ENCODE results near the gene RCAN1.
A peak's percentile ranks its signal among the peaks of the same experiment; 100 is the strongest.
"Not testable (repeated sequence)": the region's sequence is repeated elsewhere in the genome, so short reads cannot be mapped to it uniquely, and the experiment has no call there.

RCAN1 gene

DNA sequence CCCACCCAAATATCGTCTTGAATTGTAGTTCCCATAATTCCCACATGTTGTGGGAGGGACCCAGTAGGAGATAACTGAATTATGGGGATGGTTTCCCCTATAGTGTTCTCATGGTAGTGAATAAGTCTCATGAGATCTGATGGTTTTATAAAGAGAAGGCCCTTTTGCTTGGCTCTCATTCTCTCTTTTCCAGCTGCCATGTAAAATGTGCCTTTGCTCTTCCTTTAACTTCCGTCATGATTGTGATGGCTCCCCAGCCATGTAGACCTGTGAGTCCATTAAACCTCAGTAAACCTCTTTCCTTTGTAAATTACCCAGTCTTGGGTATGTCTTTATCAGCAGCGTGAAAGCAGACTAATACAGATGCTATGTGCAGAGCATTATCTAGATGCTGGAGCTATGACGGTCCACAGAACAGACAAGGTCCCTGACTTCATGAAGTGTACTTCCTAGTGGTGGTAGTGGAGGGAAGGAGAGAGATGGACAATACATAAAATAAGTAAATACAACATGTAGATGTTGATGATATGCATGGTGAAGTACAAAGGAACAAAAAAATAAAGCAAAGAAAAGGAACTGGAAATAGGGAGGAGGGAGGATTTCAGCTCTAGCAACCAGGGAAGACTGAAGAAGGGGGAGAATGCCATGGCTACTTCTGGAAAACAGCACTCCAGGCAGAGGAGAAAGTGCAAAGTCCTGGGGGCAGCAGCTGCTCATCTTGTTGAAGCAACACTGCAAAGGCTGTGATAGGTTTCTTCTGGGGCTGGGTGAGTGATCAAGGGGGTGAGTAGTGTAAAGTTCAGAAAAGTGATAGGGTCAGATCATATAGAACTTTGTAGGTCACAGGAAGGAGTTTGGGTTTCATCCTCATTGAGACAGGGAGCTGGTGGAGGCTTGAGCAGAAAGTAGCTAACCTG lies 6.8 kb upstream of the RCAN1 start:
- no peak for DNase-seq

DNA sequence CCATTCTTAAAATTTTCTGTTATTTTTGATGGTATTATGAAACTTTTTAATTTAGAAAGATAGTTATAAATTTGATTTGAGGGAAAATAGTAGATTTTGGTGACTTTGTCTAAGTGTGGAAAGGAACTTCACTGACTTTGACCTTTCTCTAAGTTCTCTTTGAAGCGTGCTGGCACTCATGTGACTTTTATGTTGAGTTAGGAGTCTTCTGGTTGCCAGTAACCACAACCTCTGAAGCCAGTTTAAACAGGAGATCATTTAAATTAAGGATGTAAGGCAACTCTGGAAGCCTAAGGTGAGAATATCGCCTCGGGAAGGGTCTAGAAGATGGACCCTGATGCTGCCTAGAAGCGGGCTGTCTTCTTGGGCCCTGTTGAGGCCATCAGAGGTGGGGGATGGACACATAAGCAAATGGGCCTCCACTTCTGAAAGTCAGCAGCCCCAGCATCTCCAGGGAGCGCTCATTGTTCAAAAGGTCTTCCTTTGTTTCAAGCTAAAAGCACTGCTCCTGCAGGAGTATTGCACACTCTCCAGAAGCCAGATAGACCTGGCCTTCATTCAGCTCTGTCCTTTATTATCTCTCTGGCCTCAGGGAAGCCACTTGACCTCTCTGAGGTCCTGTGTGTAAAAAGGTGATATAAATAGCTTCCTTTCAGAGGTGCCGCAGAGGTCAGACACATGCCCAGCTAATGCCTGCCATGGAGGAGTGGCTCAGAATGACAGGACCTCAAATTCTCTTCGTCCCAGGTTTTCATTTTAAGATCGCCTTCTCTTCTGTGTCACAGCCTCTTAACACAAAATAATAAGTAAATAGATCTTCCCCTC lies 5.1 kb upstream of the RCAN1 start:
- DNase-seq, result no peak

DNA sequence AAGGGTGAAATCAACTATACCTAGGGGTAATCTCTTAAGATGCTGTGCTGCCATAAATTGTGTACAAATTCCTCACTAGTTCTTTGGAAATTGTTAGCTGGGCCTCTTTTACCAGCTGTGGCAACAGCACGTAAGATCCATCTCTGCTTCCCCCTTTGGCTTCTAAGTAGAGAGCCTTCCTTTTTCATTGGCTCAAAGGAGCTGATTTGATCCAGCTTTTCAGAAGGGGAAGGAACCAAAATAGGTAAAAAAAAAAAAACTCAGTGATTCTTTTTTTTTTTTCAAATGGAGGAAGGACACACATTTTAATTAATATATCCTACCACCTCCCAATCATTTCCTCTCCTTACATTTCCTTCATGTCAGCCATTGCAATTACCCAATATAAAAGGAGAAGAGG lies 4.0 kb upstream of the RCAN1 start:
- DNase-seq, result peak; percentile 10

DNA sequence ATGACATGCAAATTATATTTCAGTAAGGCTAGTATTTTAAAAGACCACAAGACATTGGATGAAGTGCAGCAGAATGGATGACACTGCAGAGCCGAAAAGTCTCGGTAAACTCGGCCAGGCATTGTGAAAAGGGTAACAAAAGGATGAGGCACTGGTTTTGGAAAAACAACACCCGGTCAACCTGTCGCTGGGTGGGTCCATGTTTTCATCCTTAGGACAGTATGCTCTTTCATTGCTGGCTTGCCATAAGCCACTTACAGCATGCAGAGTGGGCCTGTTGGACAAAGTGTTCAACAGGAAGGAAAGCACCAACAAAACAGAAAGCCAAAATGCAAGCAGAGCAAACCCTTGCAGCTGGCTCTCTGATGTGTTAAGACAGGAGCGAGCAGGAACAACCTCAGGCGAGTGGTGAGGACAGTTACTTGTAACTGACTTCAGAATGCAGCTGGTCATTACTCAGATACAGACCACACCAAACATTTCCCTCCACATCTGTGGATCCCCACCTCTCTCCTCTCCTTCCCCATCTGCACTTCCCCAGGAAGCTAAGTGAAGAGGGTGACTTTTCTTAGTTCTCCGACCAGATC lies 2.9 kb upstream of the RCAN1 start:
- peak; percentile 19 for DNase-seq

DNA sequence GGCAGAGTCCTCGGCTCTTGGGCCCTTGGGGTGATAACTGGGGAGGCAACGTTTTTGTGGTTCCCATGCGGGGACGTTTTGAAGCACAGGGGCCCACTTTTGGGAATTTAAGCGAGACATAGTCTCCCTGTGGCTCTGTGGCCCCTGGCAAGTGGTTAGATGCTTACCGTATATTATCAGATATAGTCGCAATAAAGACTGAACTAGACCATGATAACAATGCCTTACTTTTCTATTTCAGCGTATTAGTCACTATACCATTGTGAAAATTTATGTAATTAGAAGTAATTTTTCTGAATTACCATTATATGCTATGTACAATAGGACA lies 538 bp upstream of the RCAN1 start:
- DNase-seq, result no peak

DNA sequence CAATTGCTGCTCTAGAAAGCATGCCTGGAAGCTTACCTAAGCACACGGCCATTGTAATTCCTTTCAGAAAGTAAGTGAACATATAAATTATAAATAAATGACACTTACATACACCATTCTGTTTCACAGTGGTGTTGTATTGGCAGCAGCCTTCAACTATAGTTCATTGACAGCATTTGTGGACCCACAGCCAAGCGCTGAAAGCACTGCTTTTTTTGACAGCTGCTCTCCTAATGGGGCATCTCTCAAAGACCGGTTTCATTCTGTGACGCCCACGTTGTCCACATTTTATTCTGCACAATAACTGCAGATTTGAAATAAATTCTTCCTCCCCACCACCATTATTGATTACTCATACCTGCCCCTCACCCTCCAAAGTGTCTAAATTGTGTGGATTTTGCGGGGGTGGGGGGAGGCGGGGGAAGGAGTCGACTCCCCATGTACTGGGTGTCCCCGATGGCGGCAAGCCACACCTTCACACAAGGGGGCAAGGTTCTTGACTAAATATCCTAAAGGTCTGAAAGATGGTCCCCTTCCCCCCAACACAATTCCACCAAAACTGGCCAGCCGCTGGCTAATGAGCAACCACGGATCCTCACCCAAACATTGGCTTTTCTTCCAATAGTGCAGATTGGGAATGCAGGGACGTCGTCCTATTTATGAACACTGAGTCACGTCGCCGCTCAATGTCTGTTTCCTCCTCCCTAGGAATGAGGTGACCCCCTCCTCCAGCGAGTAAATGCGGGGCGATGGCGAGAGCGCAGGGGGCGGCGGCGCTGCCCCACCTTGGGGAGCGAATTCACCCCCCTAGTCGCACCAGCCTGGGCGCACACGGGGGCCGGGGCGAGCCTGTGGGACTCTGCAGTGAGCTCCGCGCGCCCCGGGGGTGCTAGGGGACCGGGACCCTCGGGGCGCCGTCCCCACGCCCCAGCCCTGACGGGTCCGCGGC lies 960 bp downstream of the RCAN1 start:
- peak; percentile 13 for DNase-seq

DNA sequence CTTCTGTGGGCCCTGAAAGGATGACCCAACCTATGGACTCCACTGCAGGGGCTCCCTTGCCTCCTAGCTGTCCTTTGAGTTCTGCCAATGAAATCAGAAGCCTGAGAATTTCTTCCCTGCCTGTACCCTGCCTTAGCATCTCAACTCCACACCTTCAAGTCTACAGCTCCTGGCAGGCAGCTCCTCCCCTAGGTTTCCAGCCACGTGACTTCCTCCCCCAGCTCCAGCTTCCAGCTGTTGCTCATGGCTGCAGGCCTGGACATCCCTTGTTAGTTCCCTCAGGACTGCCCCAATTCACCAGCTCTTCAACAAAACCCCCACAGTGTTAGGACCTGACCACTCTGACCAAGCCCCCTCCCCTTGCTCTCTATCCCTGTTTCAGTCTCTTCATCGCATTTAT lies 2.4 kb downstream of the RCAN1 start:
- no peak for DNase-seq

DNA sequence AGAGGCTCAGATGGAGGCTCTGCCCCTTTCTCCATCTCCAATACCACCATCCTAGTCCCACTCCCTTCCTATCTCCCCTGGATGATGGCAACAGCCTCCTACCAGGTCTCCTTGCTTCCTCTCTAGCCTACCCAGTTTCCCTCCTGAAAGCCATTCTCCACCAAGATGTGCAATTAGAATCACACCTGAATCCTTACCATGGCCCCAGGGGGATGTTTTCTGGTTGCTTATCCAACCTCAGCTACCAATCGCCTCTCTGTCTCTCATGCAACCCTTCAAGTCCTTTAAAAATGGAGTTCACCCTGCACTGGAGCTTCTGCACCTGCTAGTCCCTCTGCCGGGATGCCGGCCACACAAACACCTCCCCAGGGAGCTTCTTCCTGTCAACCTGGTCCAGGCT lies 2.9 kb downstream of the RCAN1 start:
- no peak for DNase-seq

DNA sequence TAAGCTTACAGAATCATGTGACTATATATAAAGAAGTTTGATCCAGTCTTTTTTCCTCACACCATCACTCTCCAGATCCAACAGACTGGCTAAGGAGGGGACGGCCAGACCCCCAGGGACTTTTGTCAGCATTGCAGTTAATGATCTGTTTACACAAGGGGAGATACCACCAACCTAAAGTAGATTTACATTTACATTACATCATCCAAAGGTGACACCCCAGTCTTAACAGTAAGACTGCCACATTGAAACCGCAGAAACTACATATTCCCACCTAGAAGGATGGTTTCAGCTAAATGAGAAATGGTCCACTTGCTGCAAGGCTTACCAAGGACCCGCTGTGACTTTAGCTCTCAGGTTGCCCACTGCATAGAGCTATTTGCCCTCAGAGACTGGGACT lies 3.4 kb downstream of the RCAN1 start:
- no peak for DNase-seq

DNA sequence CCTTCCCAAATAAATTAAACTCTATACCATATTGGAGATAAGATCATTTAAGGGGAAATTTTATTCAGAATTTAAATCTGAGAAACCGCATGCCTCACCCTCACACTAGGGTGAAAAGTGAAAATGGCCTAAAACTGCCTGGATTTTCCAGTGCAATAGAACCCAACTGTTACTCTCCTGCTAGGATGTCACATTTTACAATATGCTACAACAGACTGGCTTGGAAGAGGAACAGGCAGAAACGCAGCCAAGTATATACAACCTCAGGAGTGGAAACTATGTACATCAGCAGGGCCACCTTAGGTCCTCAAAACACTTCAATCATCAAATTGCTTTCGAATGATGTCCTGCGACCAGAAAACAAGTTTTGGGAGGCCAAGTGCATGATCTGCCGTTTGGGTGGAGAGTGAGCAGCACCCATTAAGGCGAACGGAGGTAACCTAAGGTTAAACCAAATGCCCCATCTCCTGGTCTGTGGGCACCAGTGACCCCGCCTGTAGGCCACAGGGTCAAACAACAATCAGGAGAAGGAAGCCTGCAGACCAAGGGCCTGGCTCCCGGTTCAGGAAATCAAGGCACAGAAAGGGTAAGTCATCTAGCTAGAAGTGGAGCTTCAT lies 4.9 kb downstream of the RCAN1 start:
- DNase-seq, result no peak

DNA sequence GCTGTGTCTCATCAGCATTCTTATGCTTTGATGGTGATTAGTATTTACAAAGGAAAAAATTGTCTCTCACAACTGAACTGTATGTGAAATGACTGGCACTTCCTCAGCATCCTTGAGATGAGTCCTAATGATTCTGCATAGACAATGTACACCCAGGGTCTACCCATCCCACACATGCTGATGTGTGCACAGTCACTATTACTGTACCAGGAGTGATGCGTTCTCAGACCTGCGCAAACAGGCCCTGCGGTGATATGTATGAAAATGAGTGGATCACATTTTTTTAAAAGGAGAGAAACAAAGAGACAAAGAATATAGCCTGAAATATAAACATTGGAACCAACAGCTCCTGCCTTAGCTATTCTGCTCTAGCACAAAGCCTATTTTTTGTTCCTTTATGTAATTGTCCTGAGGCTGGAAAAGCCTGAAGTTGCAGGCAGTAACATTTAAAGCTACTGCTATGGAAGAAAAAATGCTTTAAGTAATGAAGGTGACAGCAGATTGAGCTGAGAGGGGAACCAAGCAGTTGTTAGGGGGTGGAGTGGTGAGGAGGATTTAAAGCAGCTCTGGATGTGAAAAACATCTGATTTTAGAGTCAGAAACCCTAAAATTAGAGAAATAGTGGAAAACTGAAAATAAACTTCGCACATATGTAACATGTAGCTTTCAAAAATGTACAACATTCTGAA lies 5.5 kb downstream of the RCAN1 start:
- no peak for DNase-seq

DNA sequence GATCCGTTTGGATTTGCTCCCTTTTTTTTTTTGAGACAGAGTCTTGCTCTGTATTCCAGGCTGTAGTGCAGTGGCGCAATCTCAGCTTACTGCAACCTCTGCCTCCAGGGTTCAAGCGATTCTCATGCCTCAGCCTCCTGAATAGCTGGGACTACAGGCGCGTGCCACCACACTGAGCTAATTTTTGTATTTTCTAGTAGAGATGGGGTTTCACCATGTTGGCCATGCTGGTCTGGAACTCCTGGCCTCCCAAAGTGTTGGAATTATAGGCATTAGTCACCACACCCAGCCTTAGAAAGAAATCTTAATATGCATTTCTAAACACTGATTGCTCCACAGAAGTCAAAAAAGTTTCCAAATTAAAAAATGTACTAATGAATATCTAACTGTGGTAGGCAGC lies 7.5 kb downstream of the RCAN1 start:
- not testable (repeated sequence) for DNase-seq

DNA sequence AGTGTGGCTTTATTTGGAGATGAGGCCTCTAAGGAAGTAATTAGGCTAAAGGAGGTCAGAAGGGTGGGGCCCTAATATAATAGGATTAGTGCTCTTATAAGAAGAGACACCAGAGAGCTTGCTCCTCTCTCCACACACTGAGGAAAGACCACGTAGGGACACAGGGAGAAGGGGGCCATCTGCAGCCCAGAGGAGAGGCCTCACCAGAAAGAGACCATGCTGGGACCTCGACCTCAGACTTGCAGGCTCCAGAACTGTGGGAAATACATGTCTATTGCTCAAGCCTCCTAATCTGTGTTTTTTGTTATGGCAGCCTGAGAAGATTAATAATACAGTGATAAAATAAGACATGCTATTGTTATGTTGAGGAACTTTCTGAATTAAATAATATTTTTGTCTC lies 8.3 kb downstream of the RCAN1 start:
- no peak for DNase-seq

DNA sequence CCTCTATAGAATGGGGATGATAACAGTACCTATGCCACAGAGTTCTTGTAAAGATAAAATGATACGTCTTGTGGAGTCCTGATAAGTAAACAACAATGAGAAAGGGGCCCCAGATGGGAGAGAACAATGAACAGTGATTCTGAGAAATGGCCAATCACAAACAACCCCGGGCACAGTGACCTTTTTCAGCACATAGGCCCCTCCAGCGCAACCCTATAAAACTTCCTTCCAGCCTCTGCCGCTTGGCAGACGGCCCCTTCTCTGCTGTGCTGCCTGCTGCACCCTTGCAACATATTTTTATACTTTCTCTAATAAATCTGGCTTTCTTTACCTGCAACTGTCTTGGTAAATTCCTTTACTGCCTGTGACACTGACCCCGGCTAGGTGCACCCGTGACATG lies 8.9 kb downstream of the RCAN1 start:
- no peak for DNase-seq

DNA sequence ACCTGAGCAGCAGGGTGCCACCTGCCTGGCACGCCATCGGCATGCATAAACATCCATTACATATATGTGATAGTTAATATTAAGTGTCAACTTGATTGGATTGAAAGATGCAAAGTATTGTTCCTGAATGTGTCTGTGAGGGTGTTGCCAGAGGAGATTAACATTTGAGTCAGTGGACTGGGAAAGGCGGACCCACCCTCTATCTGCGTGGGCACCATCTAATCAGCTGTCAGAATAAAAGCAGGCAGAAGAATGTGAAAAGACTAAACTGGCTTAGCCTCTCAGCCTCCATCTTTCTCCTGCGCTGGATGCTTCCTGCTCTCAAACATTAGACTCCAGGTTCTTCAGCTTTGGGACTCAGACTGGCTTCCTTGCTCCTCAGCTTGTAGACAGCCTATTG lies 10.0 kb downstream of the RCAN1 start:
- DNase-seq, result not testable (repeated sequence)

DNA sequence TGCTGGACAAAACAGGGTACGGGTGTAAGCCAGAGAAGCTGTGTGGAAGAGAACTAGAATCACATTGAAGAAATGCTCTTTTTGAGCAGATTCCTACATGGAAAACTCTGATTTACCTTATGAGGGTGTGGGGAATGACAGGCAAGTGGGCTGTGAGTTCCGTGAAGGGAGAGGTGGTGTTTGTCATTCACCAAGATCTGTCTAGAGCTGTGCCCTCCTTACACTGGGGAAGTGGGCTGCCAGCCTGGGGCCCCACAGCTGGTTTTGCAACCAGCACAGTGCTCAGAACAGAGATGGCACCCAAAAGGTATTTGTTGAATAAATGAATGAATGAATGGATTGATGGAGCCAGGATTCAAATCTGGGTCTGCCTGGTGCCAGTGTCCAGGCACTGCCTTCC lies 10.4 kb downstream of the RCAN1 start:
- no peak for DNase-seq

DNA sequence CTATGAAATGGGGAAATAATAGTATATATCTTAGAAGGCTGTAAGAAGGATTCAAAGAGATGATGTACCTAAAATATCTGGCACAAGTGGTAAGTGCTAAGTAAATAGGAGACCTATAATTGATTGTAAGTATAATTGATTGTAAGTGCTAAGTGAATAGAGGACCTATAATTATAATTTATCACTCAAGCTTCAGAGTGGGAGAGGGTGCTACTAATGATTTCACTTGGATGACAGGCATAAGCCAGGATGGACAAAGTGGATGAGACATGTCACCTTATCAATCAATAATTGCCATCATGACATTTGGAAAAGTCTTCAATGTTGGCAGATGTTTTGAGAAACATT lies 11.2 kb downstream of the RCAN1 start:
- no peak for DNase-seq

DNA sequence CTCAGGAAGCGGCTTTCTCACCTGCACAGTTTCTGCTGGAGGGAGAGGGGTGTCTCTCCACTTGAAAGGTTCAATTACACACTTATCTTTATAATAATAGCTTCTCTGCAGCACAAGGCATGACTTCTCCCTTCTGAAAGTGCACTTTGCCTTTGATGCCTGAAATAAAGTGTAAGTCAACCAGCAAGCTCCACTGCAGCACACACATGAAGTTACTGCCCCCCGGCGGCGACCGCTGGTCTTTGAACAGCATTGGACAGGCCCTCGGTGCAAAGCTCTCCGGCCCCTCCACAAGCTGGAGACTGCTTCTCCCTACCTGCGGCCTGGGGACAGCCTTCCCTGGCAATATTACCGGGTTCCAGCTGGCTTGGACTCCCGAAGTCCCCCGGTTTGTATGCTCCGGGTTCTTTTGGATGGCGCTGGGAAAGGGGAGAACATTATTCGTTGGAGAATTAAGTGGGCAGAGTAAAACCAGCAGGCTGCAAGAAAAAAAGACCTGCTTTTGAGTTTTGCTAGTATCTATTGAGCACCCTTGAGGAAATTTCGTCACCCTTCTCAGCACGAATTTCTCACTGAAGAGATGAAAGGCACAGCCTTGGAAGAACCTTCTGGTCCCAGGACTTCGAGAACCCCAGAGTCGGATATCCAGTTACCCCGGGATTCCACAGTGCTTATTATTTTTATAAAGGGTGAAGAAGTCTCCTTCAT lies 11.8 kb downstream of the RCAN1 start:
- peak; percentile 63 for DNase-seq

DNA sequence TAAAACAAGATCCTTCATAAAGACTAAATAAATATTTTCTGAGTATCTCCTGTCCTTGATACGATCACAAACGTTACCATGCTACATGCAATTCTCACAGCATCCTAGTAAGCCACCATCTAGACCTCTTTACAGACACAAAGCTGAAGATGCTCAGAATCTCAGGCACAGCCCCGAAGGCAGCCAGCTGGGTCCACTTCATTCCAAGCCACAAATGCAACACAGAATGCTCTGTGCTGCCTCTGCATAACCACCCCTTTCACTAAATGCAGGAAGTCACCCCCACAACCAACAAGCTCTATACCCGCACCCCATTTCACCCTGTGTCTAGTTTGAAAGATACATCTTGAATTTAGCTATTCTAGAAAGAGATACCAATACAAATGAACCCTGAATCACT lies 12.9 kb downstream of the RCAN1 start:
- no peak for DNase-seq

DNA sequence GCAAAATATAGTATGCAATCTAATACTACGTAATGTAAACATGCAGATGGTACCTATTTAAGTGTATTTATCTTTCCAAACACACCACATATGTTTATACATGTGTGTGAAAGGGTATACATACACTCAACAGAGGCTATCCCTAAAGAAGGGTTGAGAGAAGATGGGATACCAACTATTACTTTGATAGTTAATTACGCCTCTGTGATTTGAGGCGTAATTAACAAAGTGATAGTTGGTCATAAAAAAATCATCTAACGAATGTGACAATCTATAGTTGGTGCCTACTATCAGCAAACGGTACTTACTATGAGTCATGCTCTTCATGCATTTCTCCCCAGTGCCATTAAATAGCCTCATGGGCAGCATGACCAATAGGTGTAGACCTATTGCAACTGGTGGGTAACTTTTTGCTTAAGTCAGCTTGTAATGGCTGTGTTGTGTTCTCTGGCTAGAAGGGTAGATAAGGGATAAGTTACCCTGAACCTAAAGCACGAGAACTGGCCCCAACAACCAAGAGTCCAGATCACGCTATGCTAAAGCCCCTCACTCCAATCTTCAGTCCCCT lies 15.3 kb downstream of the RCAN1 start:
- no peak for DNase-seq

DNA sequence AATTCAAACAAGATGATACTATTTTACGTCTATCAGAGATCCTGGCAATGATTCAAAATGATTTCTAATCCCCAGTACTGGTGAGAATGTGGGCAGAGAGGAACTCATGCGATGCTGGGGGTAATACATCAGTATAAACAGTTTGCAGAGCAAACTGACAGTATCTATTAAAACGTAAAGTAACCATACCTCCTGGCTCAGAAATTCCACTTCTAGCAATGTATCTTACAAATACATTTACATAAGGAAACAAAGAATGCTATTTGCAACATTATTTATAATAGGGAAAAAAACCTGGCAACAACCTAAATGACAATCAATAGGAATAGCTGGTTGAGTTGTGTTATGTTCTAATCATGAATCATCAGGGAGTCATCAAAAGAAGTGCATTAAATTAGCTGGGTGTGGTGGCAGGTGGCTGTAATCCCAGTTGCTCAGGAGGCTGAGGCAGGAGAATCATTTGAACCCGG lies 15.9 kb downstream of the RCAN1 start:
- no peak for DNase-seq
